IPS-18a (cell line): ENCODE measurements around the gene LRCH1.
"Not testable (repeated sequence)": the region's sequence is repeated elsewhere in the genome, so short reads cannot be mapped to it uniquely, and the experiment has no call there.

Source experiments
- H3K27ac ChIP-seq: one replicate; pipeline ENCODE4 v1.5.1; 2013; ENCODE audit warnings: low read length
- H3K27me3 ChIP-seq: one replicate; pipeline ENCODE4 v1.6.1; 2013; ENCODE audit warnings: mild to moderate bottlenecking, low read length; ENCODE audit not compliant: control insufficient read depth, insufficient read depth
- H3K36me3 ChIP-seq: one replicate; pipeline ENCODE4 v1.6.1; 2013; ENCODE audit warnings: low read depth, low read length; ENCODE audit not compliant: control insufficient read depth
- H3K4me1 ChIP-seq: one replicate; pipeline ENCODE4 v1.6.1; 2013; ENCODE audit warnings: low read depth, low read length; ENCODE audit not compliant: control insufficient read depth
- H3K4me3 ChIP-seq: one replicate; pipeline ENCODE4 v1.5.1; 2013; ENCODE audit warnings: low read length
- H3K9ac ChIP-seq: one replicate; pipeline ENCODE4 v1.6.1; 2013; ENCODE audit warnings: mild to moderate bottlenecking, low read length, moderate library complexity
- H3K9me3 ChIP-seq: one replicate; pipeline ENCODE4 v1.6.1; 2013; ENCODE audit warnings: low read depth, low read length; ENCODE audit not compliant: control insufficient read depth

Gene LRCH1, protein sequence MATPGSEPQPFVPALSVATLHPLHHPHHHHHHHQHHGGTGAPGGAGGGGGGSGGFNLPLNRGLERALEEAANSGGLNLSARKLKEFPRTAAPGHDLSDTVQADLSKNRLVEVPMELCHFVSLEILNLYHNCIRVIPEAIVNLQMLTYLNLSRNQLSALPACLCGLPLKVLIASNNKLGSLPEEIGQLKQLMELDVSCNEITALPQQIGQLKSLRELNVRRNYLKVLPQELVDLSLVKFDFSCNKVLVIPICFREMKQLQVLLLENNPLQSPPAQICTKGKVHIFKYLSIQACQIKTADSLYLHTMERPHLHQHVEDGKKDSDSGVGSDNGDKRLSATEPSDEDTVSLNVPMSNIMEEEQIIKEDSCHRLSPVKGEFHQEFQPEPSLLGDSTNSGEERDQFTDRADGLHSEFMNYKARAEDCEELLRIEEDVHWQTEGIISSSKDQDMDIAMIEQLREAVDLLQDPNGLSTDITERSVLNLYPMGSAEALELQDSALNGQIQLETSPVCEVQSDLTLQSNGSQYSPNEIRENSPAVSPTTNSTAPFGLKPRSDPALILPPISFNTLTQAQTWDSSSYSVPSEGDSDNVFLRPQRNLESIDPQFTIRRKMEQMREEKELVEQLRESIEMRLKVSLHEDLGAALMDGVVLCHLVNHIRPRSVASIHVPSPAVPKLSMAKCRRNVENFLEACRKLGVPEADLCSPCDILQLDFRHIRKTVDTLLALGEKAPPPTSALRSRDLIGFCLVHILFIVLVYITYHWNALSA

DNA sequence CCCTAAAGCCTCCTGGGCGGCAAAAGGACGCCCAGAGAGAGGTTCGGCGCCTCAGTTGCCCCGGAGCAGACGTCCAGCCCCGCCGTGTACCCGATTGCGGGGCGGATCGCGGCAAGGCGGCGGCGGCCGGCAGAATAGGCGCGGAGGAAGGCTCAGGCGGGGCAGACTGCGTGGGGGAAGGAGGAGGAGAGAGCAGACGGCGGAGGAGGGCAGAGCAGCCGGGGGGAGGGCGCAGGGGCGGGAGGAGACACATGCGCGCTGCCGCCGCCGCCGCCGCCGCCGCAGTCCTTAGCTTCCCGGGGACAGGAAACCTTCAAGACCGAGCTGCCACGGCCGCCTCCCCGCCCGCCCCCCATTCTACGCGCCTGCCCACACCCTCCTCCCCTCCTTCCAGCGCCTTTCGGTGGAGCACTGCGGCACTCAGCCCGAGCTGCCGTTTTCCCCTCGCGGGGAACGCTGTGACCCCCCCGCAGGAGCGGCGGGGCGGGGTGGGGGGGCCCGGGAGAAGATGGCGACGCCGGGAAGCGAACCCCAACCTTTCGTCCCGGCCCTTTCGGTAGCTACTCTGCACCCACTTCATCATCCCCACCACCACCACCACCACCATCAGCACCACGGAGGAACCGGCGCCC is at the start of gene LRCH1:
TSS of gene LRCH1 (plus strand) at position 282 of the 632 bp plus-strand sequence. CDS start at position 509, 227 bp downstream.
- Histone ChIP-seq H3K4me3 (peak within 1 kb of the TSS; percentile 95), H3K27ac (no peak within 1 kb of the TSS)

DNA sequence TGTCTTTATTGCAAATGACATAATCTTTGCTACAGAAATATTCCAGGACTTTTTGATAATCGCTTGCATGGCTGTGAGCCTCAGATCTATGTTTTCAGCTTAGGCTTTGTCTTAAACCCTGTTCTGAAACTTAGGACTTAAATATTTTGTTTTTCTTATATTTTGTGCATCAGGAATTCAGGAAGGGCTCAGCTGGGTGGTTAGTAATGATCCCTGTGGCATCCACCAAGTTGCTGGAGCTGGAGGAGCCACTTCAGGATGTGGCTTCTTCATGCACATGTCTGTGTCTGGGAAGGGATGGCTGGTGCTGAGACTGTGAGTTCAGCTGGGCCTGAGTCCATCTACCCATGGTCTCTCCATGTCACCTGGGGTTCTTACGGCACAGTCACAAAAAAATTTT is 48.9 kb upstream of the LRCH1 start:
- H3K9me3 ChIP-seq, result no peaks in the 10 kb centered on the region
- H3K27ac ChIP-seq, result no peak overlapping the region
- H3K27me3 ChIP-seq, result no peaks in the 10 kb centered on the region
- H3K4me1 ChIP-seq, result no peaks in the 10 kb centered on the region
- no peaks in the 10 kb centered on the region for H3K36me3 ChIP-seq
- H3K4me3 ChIP-seq, result no peak overlapping the region
- no peak overlapping the region for H3K9ac ChIP-seq

More for the DNA sequence above, at the start of gene LRCH1:
- Histone ChIP-seq H3K9me3 (no peaks in the 10 kb centered on the region), H3K4me1 (peaks cover 8% of the 10 kb centered on the region), H3K27me3 (peaks cover 36% of the 10 kb centered on the region), H3K36me3 (no peaks in the 10 kb centered on the region), H3K9ac (peak within 1 kb of the TSS; percentile 69)

DNA sequence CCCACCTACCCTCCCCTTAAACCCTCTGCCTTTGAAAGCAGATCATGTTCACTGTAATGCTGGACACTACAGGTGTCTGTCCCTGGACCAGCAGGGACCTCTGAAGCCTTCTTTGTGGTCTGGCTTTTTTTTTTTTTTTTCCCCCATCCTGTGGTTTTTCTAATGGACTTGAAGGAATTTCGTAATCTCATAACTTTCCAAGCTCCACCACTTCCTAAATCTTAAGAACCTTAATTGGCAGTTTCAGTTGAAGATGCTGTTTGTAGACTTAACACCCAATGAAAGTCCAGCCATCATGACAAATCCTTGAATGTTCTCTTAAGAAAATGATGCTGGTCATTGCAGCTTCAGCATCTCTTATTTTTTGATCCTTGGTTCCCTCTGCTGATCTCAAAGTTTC is 45.0 kb upstream of the LRCH1 start:
- Histone ChIP-seq H3K9ac (no peak overlapping the region), H3K4me1 (no peaks in the 10 kb centered on the region), H3K27ac (no peak overlapping the region), H3K27me3 (no peaks in the 10 kb centered on the region), H3K36me3 (no peaks in the 10 kb centered on the region), H3K4me3 (no peak overlapping the region), H3K9me3 (no peaks in the 10 kb centered on the region)

DNA sequence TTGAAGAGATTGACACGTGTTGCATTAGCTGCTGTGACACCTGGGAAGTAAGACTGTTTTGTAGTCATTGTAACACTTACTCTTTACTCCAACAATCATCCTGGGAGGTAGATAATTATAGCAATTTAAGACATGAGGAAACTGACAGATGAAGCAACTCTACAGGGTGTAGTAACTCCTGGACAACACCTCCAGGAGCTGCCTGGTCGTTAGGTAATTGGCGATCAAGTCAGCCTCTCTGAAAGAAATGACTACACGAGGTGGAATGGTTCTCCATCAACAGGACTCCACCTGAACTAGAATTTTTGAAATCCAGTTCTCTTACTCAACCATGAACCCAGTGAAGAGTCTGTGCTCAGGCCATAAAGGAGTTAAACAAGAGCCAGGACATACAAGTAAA is 43.0 kb upstream of the LRCH1 start:
- Histone ChIP-seq H3K4me3 (no peak overlapping the region), H3K27me3 (no peaks in the 10 kb centered on the region), H3K9ac (no peak overlapping the region), H3K27ac (no peak overlapping the region), H3K4me1 (no peaks in the 10 kb centered on the region), H3K36me3 (no peaks in the 10 kb centered on the region), H3K9me3 (no peaks in the 10 kb centered on the region)

DNA sequence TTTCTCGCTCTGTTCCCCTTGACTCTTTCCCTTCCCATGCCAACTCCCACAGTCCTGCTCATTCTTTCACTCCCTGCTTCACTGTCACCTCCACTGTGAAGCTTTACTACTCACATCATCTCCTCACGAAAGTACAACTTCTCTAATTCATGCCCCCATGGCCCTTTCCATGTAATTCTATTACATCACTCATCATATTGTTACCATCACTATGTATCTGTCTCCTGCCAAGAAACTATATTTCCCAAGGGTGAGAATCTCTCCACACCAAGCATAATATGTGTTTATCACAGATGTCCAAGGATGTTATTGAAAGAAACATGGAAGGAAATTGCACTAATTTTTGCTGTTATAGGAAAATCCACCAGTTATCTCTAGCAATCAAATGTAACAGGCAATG is 37.2 kb upstream of the LRCH1 start:
- H3K36me3 ChIP-seq, result no peaks in the 10 kb centered on the region
- no peak overlapping the region for H3K4me3 ChIP-seq
- H3K27ac ChIP-seq, result no peak overlapping the region
- no peak overlapping the region for H3K9ac ChIP-seq
- H3K27me3 ChIP-seq, result no peaks in the 10 kb centered on the region
- no peaks in the 10 kb centered on the region for H3K9me3 ChIP-seq
- H3K4me1 ChIP-seq, result peaks cover 8% of the 10 kb centered on the region

DNA sequence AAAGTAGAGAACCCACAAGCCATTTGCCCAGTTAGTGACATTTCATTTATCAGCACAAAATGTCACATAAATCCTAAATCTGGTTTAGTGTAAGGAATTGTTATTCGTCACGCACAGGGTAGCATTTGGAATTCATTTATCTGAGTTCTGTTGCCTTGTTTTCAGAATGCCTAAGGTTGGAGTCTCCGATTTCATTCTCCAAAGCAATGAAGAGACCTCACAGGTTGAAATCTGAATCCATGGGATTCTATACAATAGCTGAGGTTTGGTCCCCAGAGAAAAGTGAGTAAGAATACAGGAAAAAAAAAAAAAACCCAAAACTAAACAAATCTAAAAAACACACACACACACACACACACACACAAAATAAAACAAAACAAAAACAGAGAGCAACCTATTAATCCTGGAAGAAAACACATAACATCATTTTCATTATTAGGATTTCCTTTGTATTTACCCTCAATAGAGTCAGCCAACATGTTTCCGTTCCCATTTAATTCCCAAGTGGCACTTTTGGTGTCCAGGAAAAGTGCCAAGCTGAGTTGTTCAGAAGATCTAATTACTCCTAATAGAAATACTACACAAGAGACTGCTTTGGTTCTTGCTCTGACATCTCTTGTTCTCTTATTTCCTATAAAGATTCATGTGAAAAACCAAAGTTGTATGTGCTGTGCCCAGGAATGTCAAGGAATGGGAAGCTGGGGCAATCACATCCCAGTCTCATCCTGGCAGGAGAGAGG is 36.2 kb upstream of the LRCH1 start:
- H3K27ac ChIP-seq, result no peak overlapping the region
- H3K4me1 ChIP-seq, result peaks cover 8% of the 10 kb centered on the region
- no peak overlapping the region for H3K4me3 ChIP-seq
- no peaks in the 10 kb centered on the region for H3K9me3 ChIP-seq
- no peaks in the 10 kb centered on the region for H3K36me3 ChIP-seq
- H3K27me3 ChIP-seq, result no peaks in the 10 kb centered on the region
- H3K9ac ChIP-seq, result no peak overlapping the region

DNA sequence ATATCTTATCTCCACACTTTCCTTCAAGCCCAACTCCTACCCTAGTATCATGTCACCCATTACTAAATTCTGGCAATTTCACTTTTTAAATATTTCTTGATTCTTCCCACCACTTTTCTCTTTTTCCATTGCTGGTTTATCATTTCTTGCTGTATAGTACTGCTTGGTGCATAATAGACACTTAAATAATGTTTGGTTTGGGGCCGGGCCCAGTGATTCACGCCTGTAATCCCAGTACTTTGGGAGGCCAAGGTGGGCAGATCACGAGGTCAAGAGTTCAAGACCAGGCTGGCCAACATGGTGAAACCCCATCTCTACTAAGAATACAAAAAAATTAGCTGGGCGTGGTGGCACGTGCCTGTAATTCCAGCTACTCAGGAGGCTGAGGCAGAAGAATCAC is 35.2 kb upstream of the LRCH1 start:
- not testable (repeated sequence) for H3K4me3 ChIP-seq, H3K9me3 ChIP-seq, H3K9ac ChIP-seq, H3K27me3 ChIP-seq, H3K27ac ChIP-seq, H3K4me1 ChIP-seq, H3K36me3 ChIP-seq

DNA sequence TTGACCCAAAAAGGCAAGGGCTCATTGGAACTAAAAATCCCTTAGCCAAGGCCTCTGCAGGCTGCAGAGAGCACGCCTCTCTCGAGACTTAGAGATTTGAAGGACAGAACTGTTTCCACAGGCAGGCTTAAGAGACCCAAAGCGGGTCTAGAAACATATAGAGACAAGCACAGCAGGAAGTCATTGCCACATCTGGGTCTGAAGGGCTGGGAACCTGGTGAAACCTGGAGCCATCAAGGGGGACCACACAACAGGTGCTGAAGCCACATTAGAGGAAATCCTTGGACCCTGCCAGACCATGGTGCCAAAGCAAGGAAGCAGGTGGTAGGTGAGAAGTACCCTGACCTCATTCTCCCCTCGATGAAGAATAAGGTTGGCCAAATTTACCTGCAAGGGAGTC is 33.8 kb upstream of the LRCH1 start:
- Histone ChIP-seq H3K27ac (no peak overlapping the region), H3K27me3 (no peaks in the 10 kb centered on the region), H3K4me1 (peaks cover 8% of the 10 kb centered on the region), H3K9ac (no peak overlapping the region), H3K4me3 (no peak overlapping the region), H3K36me3 (no peaks in the 10 kb centered on the region), H3K9me3 (no peaks in the 10 kb centered on the region)

DNA sequence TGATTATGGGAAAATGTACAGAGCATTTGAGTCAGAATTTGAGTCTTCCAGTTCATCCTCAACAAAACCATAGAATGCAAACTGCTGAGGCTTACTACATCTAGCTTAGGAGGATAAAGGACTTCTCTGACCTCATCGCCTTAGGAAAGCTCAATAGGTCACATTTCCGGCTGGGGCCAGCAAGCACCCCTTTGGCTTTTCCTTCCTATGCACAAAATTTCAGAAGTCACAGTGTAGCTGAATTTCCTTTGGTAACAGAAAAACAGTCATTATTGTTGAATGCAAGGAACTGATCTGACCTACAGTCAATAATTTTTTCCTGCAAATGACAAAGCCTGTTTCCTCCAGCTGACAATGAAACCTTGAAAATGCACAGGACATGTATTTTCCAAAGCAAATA is 32.8 kb upstream of the LRCH1 start:
- Histone ChIP-seq H3K9me3 (no peaks in the 10 kb centered on the region), H3K27ac (no peak overlapping the region), H3K4me1 (peaks cover 8% of the 10 kb centered on the region), H3K9ac (no peak overlapping the region), H3K27me3 (no peaks in the 10 kb centered on the region), H3K36me3 (no peaks in the 10 kb centered on the region), H3K4me3 (no peak overlapping the region)

DNA sequence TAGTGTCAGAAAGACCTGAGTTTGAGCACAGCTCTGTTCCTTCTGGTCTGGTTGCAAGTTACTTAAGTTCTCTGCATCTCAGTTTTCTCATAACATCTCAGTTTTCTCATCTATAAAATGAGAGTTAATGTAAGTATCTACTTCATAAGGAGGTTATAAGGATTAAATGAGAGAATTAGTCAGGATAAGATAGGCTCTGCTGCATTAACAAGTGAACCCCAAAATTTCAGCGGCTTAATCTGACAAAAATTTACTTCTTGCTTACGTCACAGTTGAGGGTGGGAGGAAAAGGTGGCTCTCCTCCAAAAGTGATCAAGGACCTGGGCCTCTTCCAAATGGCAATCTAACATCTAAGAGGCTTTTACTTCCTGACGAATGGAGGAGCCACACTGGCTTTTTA is 31.5 kb upstream of the LRCH1 start:
- Histone ChIP-seq H3K36me3 (no peaks in the 10 kb centered on the region), H3K4me3 (no peak overlapping the region), H3K9ac (no peak overlapping the region), H3K9me3 (no peaks in the 10 kb centered on the region), H3K27ac (no peak overlapping the region), H3K27me3 (no peaks in the 10 kb centered on the region), H3K4me1 (peaks cover 8% of the 10 kb centered on the region)
